Left renal cortex interstitium (tissue), 4 donors: ENCODE measurements around the gene INHBC. TPM values are rescaled to one million over a fixed set of nuclear protein-coding genes. Genes with fewer than 3 reads are reported as not detected.
"Not testable (repeated sequence)": the region's sequence is repeated elsewhere in the genome, so short reads cannot be mapped to it uniquely, and the experiment has no call there.

Experiments used
- DNase-seq, 4 donors: peaks; one replicate each; pipeline ENCODE4 v3.0.0-alpha.2; 2013; ENCODE audit warnings: low read depth in 4 of 4, low spot score in 2 of 4, missing footprints in 1 of 4
- polyA plus RNA-seq, 4 donors: library from polyadenylated mRNA; unstranded; fragments of 120-200 nt; gene quantifications; one replicate each; pipeline ENCODE4 v1.2.1, GENCODE V29; 2013; ENCODE audit not compliant: insufficient read length in 4 of 4

INHBC gene
- polyA plus RNA-seq, 4 donors, result 0.19 to 0.25 (median 0.20) TPM

DNA sequence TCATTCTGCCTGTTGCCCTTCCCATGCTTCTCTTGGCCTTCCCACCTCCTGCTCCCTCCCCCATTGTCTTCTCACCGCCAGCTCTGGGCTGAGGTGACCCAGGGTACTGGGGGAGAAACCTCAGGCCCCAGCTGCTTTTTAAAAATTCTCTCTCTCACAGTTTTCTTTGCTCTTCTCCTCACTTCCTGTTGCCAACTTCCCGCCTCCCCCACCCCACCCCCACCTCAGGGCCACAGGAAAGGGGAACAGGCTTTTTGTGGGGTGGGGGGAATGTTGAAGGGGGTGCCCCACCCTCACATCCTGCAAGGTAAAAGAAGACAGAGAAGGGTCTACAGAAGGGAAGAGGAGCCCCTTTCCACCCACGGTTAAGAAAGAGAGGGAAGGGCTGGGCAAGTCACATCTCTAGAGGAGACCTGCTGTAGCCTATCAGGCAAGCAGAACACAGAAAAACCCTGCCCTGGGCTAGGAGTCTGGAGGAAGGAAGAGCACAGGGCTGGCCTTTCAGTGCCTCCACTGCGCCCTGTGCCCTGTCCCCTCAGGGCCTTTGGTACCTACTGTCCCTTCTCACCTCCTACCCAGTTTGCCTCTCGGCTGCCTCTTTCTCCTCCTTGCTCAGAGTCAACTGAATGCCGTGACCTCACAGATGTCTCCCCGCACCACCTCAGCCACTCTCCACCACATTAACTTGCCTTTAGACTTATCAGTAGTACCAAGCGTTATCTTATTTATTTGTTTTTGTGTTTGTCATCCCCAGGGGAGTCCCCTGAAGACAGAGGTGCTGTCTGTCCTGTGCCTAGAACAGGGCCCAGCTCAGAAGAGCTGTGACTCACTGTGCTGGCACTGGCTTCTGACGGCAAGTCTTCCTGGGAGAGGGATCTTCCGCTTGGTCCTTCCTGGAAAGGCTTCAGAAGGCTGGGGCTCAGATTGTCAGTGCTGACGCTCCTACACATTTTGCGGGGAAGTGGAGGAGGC is 43.4 kb downstream of the INHBC start:
- no peak for DNase-seq

- DNase-seq, result no peak
Observed at GRCh38 chr12:57479043-57479375, 44.4 kb downstream of the INHBC start.

DNA sequence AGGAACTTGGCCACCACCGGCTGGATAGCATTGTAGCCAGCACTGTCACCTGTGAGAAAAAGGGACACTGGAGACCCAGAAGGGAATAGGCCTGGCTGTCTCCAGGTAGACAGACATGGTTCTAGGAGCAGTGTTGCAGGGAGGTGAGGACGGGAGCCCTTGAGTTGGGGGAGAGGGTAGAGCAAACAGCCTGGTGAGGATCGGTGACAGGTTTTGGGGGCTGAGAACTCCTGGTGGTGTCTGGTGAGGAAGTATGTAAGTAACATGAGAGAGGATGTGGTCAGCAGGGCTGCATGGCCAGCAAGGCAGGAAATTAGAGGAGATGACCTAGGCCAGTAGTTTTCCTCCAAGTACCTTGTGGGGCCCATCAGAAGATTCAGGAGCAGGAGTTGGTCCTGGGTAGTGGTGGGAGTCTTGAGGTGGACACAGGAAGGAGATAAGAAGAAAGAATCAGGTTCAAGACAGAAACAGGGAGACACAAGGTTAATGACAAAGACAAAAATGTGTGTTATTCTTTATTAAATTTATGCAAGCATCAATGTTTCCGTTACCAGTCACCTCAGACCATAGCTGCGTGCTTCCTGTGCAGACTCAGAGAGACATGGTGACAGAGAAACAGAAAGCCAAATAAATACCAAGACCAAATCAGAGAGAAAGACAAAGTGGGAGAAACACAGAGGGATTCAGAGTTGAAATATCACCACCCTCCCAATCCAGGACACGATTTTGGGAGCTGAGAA is 45.0 kb downstream of the INHBC start, which contains the start of gene ARHGAP9:
Gene ARHGAP9, minus strand, starts transcription at position 491 of the 740 bp plus-strand sequence. Its CDS starts 460 bp downstream, at position 31.
- no peak for DNase-seq

DNA sequence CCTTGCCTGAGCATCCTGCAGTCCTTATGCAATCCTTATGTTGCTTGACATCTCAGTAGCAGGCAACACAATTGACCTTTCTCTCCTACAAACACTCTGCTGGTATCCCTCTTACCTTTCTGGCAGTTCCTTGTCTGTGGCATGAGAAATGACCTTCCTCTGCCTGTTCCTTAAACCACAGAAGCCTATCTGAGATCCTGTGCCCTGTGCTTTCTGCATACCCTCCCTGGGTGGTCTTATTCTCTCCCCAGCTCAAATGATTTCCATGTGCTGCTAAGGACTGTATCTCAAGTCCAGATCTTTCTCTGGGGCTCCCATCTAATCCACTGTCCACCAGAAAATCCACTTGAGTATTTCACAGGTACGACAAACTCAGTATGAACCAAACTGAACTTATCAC is 47.1 kb downstream of the INHBC start:
- DNase-seq, result no peak

DNA sequence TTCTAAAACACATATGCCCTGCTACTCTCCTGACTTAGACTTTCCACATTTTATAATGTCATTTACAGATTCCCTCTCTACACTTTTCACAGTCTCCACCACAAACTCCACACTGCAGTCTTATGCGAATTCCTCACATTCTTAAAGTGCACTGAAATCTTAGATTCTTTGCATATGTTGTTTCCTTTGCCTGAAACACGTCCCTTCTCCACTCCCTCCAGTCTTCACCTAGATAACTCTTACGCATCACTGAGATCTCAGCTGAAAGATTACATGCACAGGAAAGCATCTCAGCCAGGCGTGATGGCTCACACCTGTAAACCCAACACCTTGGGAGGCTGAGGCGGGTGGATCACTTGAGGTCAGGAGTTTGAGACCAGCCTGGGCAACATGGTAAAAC is 48.9 kb downstream of the INHBC start:
- DNase-seq, result no peak

GRCh38 chr12:57485695-57486094 is 51.1 kb downstream of the INHBC start:
- no peak for DNase-seq

DNA sequence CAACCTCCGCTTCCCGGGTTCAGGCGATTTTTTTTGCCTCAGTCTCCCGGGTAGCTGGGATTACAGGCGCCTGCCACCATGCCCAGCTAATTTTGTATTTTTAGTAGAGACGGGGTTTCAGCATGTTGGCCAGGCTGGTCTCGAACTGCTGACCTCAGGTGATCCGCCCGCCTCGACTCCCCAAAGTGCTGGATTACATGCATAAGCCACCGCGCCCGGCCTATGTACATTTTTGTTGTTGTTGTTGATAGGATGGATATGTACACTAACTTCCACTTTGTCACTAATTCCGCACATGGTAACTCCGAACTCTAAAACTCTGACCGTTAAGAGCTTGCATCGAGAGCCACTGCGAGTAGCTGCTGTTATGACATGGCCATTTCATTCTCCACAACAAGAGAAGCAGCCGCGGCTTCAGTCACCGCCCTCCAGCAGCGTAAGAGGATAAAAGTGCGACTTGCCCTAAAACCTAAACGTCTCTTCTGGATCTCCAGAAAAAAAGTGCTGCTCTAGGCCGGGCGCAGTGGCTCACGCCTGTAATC is 52.5 kb downstream of the INHBC start:
- DNase-seq, result no peak

GRCh38 chr12:57487597-57488401 is 53.2 kb downstream of the INHBC start, which contains the start of gene MARS1:
Gene MARS1 (plus strand): TSS chr12:57488068. CDS start chr12:57488091, 23 bp downstream.
- peak; percentile 78 to 96 (median 87) for DNase-seq

DNA sequence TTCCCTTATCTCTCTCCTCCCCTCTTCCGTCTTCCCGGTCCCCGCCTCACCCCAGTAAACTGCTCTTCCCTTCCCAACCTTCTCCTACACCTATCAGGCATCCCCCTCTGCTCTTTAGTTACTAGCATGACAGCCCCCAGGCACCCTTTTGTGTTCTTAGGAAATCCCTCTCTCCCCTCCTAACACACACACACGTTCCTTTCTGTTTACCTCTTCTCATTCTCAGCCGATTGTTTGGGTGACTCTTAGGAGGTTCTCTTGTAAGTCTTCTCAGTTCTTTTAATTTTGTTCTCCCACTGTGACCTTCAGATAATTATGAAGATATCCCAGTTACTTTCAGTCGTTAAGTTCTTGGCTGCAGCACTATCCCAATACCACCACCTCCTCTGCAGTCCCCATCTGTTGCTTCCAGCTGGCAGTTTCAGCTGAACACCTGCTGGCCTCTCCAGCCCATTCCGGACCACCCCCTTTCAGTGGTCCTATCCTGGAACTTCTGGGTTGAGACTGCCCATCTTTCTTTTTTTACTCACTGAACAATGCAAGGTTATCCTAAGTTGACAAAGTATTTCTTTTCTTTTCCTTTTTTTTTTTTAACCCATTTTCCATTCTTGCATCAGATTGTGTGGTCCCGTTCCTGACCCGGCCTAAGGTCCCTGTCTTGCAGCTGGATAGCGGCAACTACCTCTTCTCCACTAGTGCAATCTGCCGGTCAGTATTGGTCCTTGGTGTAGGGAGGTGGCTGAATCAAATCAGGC is 54.0 kb downstream of the INHBC start:
- no peak for DNase-seq

DNA sequence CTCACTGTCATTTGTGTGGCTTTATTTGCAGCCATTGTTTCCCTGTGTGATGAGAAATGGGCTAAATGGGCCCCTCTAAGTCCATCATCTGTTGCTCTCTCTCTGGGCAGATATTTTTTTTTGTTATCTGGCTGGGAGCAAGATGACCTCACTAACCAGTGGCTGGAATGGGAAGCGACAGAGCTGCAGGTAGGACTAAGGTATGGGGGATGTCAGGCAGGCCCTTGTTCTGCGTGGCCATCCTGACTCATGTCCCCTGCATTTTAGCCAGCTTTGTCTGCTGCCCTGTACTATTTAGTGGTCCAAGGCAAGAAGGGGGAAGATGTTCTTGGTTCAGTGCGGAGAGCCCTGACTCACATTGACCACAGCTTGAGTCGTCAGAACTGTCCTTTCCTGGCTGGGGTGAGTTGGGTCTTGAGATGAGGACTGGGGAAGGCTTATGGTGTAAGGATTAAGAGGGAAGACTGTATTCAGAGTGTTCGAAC is 54.6 kb downstream of the INHBC start:
- no peak for DNase-seq

GRCh38 chr12:57490126-57490525 is 55.5 kb downstream of the INHBC start:
- no peak for DNase-seq

DNA sequence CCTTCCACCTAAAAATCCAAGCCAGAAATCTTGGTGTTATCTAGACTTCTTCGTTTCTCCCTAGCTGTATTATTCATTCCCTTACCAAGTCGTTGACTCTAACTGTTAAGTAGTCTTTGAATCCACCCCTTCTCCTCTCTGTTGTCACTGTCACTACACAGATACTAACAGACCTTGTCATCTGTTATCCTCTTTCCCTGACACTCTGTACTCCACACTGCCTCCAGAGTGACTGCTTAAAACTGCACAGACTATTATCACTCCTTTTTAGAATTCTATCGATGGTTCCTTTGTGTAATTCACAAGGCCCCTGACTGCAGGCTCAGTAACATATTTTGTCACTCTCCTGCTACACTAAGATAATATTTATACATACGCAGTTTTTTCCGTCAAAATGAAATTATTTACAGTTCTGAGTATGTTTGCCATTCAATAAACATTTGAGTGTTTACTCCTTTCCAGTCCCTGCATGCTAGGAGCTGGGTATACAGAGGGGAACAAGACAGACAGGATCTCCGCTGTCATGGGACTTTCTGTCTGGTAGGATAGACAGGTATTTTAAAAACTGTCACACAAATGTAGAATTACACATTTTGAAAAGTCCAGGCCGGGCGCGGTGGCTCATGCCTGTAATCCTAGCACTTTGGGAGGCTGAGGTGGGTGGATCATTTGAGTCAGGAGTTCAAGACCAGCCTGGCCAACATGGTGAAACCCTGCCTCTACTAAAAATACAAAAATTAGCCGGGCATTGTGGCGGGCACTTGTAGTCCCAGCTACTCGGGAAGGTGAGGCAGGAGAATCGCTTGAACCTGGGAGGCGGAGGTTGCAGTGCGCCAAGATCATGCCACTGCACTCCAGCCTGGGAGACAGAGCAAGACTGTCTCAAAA is 57.1 kb downstream of the INHBC start:
- DNase-seq, result no peak

GRCh38 chr12:57495051-57495701 is 60.6 kb downstream of the INHBC start:
- DNase-seq, result not testable (repeated sequence)

GRCh38 chr12:57496822-57497221 is 62.2 kb downstream of the INHBC start:
- DNase-seq, result no peak

DNA sequence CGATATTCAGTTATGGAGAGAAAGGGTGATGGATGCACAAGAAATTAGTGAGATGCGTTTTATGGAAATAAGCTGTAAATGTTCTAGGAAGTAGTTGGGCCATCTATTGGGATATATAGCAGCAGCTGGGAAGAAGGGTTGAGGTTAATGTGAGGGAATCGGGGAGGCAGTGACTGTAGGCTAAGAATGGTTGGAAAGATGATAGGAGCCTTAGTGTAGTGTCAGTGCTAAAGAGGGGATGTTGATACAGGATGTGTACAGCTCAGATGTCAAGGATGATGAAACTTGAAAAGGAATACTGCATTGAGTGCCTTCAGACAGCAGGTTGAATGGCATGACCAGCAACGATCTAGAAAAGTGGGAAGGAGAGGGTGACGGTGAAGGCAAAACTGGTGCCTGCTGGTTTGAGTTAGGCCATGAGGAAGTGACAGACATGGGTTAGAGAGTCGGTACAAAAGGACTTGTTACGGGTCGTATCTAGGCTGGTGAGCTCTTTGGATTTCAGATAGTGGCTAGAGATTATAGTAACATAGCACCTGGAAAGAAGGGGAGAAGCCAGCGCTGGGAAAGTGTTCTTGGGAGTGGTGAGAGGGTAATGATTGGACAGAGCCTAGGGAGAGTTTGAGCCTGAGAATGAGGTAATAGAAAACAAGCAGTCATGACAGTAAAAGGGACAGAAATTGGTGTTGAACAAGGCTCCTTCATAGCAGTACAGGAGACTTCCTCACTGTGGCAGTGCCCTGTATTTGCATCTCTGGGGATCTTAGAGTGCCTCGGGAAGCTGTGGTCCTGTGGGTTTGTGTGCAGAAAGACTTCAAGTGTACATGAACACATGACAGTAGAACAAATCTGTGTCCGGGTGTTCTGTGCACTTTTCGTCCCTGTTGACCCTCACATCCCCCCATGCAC is 62.9 kb downstream of the INHBC start:
- no peak for DNase-seq

DNA sequence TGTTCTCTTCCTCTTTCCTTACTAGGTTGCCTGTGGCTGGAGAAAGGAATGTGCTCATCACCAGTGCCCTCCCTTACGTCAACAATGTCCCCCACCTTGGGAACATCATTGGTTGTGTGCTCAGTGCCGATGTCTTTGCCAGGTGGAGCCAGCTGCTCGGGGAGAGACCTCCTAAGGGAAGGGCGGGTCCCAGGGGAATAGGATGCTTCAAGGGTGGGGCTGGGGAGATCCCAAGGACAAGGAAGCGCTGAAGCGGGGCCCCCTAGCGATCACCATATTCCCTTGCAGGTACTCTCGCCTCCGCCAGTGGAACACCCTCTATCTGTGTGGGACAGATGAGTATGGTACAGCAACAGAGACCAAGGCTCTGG is 63.5 kb downstream of the INHBC start:
- DNase-seq, result no peak

GRCh38 chr12:57498571-57498970 is 64.0 kb downstream of the INHBC start:
- no peak for DNase-seq
